GM20000 (cell line): Measurements from ENCODE around the gene CUL2.

Experiments used
- DNase-seq: peaks from one replicate; pipeline ENCODE4 v3.0.0; 2012; ENCODE audit warnings: low spot score
- CTCF ChIP-seq: IDR thresholded peaks from 2 replicates; pipeline ENCODE4 v1.5.1; 2012; ENCODE audit warnings: mild to moderate bottlenecking, control low read depth; ENCODE audit errors: extremely low read depth, missing control alignments

The CUL2 gene

GRCh38 chr10:35019041-35020024 lies 70.8 kb downstream of the CUL2 start:
- TF ChIP-seq CTCF: no peak
- no peak for DNase-seq

- no peak for DNase-seq
- no peak for TF ChIP-seq CTCF
Observed at GRCh38 chr10:35017608-35018007, 72.5 kb downstream of the CUL2 start.

- DNase-seq: no peak
- no peak for TF ChIP-seq CTCF
Observed at GRCh38 chr10:35015843-35016408, 74.2 kb downstream of the CUL2 start.

- no peak for DNase-seq
- no peak for TF ChIP-seq CTCF
Observed at GRCh38 chr10:35012781-35013180, 77.4 kb downstream of the CUL2 start.

- no peak for DNase-seq
- TF ChIP-seq CTCF: no peak
Observed at GRCh38 chr10:35011771-35012191, 78.4 kb downstream of the CUL2 start.

- no peak for DNase-seq
- TF ChIP-seq CTCF: no peak
Observed at GRCh38 chr10:35007858-35008301, 82.3 kb downstream of the CUL2 start.

GRCh38 chr10:35006836-35007235 lies 83.3 kb downstream of the CUL2 start:
- no peak for TF ChIP-seq CTCF
- no peak for DNase-seq
